PC-3 (cell line): ENCODE results near the gene JCAD. TPM values are rescaled to one million over a fixed set of nuclear protein-coding genes. Genes with fewer than 3 reads are reported as not detected.

Experiments used
- ATAC-seq: fragments of 200-7000 bp; cut with Tn5 transposase; 2 replicates; pipeline ENCODE4 v1.9.1; 2020; ENCODE audit warnings: mild to moderate bottlenecking, moderate library complexity
- BruUV-seq: library from RNA; stranded (reverse); fragments of 400-500 nt; replicated peaks from 2 replicates; lab custom pipeline; 2021; lab: Mats Ljungman, UMichigan
- CTCF ChIA-PET: fragments of 300-600 bp; sonication (Branson Sonifier 250); formaldehyde crosslinking; loops from one replicate; lab custom pipeline; 2022; ENCODE audit warnings: antibody characterized with exemption; lab: Charles Lee
- POLR2A ChIA-PET: fragments of 300-600 bp; sonication (Branson Sonifier 250); formaldehyde crosslinking; loops from one replicate; lab custom pipeline; 2022; ENCODE audit warnings: antibody characterized with exemption; ENCODE audit not compliant: unreplicated experiment; lab: Charles Lee
- DNase-seq: peaks from one replicate; pipeline ENCODE4 v3.0.0-alpha.2; 2015
- H2AFZ ChIP-seq: fragments of 300-600 bp; sonication (generic); 2 replicates; pipeline ENCODE4 v1.6.0; 2016; ENCODE audit warnings: antibody characterized with exemption, low read length
- H3F3A ChIP-seq: fragments of 300-600 bp; sonication (generic); one replicate; pipeline ENCODE4 v1.6.0; 2017; ENCODE audit warnings: antibody characterized with exemption, low read length, control low read depth, mild to moderate bottlenecking; ENCODE audit not compliant: unreplicated experiment
- H3K27ac ChIP-seq: fragments of 300-600 bp; sonication (generic); 2 replicates; pipeline ENCODE4 v1.5.1; 2016; ENCODE audit warnings: mild to moderate bottlenecking, low read length
- H3K27me3 ChIP-seq: fragments of 300-600 bp; sonication (generic); 2 replicates; pipeline ENCODE4 v1.6.1; 2016; ENCODE audit warnings: low read length, mixed read lengths
- H3K36me3 ChIP-seq: fragments of 300-600 bp; sonication (generic); 2 replicates; pipeline ENCODE4 v1.6.1; 2016; ENCODE audit warnings: low read depth, mixed run types, low read length, mixed read lengths
- H3K4me1 ChIP-seq: fragments of 300-600 bp; sonication (generic); 2 replicates; pipeline ENCODE4 v1.5.1; 2016; ENCODE audit warnings: low read length; ENCODE audit not compliant: insufficient read depth
- H3K4me2 ChIP-seq: fragments of 300-600 bp; sonication (generic); 2 replicates; pipeline ENCODE4 v1.6.0; 2016; ENCODE audit warnings: low read length
- H3K4me3 ChIP-seq: fragments of 300-600 bp; sonication (generic); 2 replicates; pipeline ENCODE4 v1.5.1; 2016; ENCODE audit warnings: mild to moderate bottlenecking, low read length, mixed read lengths
- H3K79me2 ChIP-seq: fragments of 300-600 bp; sonication (generic); 2 replicates; pipeline ENCODE4 v1.6.1; 2017; ENCODE audit warnings: low read length, mixed read lengths
- H3K9ac ChIP-seq: fragments of 300-600 bp; sonication (generic); 2 replicates; pipeline ENCODE4 v1.6.0; 2016; ENCODE audit warnings: mild to moderate bottlenecking, low read length
- H3K9me2 ChIP-seq: fragments of 300-600 bp; sonication (generic); replicated peaks from 2 replicates; pipeline ENCODE4 v1.6.1; 2016; ENCODE audit warnings: mixed run types, low read length, mixed read lengths
- H3K9me3 ChIP-seq: fragments of 300-600 bp; sonication (generic); 2 replicates; pipeline ENCODE4 v1.6.1; 2016; ENCODE audit warnings: low read length, mixed read lengths
- H4K20me1 ChIP-seq: fragments of 300-600 bp; sonication (generic); 2 replicates; pipeline ENCODE4 v1.6.1; 2016; ENCODE audit warnings: low read length, mixed read lengths
- EZH2 ChIP-seq: fragments of 300-600 bp; sonication (generic); IDR thresholded peaks from one replicate; pipeline ENCODE4 v1.6.1; 2017; ENCODE audit warnings: antibody characterized with exemption, mild to moderate bottlenecking, low read length; ENCODE audit not compliant: unreplicated experiment
- EZH2phosphoT487 ChIP-seq: fragments of 300-600 bp; sonication (generic); IDR thresholded peaks from 2 replicates; pipeline ENCODE4 v1.6.1; 2018; ENCODE audit warnings: mild to moderate bottlenecking, antibody characterized with exemption, low read length, borderline replicate concordance
- intact Hi-C: fragments of 100-400 bp; cut with micrococcal nuclease; formaldehyde crosslinking; loops from 2 replicates; pipeline ENCODE4 v1.9.0; 2023
- total RNA-seq: library from RNA; depleted of rRNA; stranded (reverse); fragments of >200 nt; gene quantifications from 2 replicates; pipeline ENCODE4 v1.2.3, GENCODE V29; 2014
- TF ChIP-seq, protein P1 (sequence below): fragments of 300-600 bp; sonication (generic); conservative IDR thresholded peaks from 2 replicates; pipeline ENCODE4 v1.5.1; 2017; ENCODE audit warnings: antibody characterized with exemption, low read depth, mild to moderate bottlenecking, low read length

JCAD gene
- total RNA-seq, 1 experiment from 2014 or later: 5.0 TPM

GRCh38 chr10:30034433-30035137 lies 24.8 kb downstream of the JCAD start:
- no peak overlapping the region for H3K27ac ChIP-seq
- no peaks in the 10 kb centered on the region for H4K20me1 ChIP-seq
- POLR2A ChIA-PET: no interaction called here
- H3K9ac ChIP-seq: no peak overlapping the region
- H3K4me2 ChIP-seq: no peak overlapping the region
- H3K79me2 ChIP-seq: no peaks in the 10 kb centered on the region
- BruUV-seq: no TSS peak
- no peak overlapping the region for H2AFZ ChIP-seq
- ATAC-seq (no peak), DNase-seq (no peak)
- no peaks in the 10 kb centered on the region for H3K27me3 ChIP-seq
- H3K9me3 ChIP-seq: no peaks in the 10 kb centered on the region
- no peaks in the 10 kb centered on the region for H3K36me3 ChIP-seq
- no peaks in the 10 kb centered on the region for H3K9me2 ChIP-seq
- H3K4me1 ChIP-seq: no peaks in the 10 kb centered on the region
- TF ChIP-seq EZH2 (no peak), EZH2phosphoT487 (no peak)
- TF ChIP-seq, protein P1, sequence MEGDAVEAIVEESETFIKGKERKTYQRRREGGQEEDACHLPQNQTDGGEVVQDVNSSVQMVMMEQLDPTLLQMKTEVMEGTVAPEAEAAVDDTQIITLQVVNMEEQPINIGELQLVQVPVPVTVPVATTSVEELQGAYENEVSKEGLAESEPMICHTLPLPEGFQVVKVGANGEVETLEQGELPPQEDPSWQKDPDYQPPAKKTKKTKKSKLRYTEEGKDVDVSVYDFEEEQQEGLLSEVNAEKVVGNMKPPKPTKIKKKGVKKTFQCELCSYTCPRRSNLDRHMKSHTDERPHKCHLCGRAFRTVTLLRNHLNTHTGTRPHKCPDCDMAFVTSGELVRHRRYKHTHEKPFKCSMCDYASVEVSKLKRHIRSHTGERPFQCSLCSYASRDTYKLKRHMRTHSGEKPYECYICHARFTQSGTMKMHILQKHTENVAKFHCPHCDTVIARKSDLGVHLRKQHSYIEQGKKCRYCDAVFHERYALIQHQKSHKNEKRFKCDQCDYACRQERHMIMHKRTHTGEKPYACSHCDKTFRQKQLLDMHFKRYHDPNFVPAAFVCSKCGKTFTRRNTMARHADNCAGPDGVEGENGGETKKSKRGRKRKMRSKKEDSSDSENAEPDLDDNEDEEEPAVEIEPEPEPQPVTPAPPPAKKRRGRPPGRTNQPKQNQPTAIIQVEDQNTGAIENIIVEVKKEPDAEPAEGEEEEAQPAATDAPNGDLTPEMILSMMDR: no peak
- H3K4me3 ChIP-seq: no peak overlapping the region
- H3F3A ChIP-seq: no peaks in the 10 kb centered on the region
- CTCF ChIA-PET: no interaction called here
- intact Hi-C loops: no loop called here

GRCh38 chr10:30032125-30032524 lies 27.3 kb downstream of the JCAD start:
- TF ChIP-seq EZH2phosphoT487 (no peak), EZH2 (no peak)
- TF ChIP-seq, protein P1: no peak
- ATAC-seq (no peak), DNase-seq (no peak)
- intact Hi-C loops: no loop called here
- H3K9me2 ChIP-seq: no peaks in the 10 kb centered on the region
- no peaks in the 10 kb centered on the region for H3K79me2 ChIP-seq
- no peaks in the 10 kb centered on the region for H4K20me1 ChIP-seq
- H3K36me3 ChIP-seq: no peaks in the 10 kb centered on the region
- ChIA-PET POLR2A (no interaction called here), CTCF (no interaction called here)
- H2AFZ ChIP-seq: no peak overlapping the region
- no peak overlapping the region for H3K4me3 ChIP-seq
- H3K4me1 ChIP-seq: no peaks in the 10 kb centered on the region
- no peak overlapping the region for H3K4me2 ChIP-seq
- H3K9ac ChIP-seq: no peak overlapping the region
- H3K9me3 ChIP-seq: no peaks in the 10 kb centered on the region
- H3K27me3 ChIP-seq: no peaks in the 10 kb centered on the region
- H3F3A ChIP-seq: no peaks in the 10 kb centered on the region
- H3K27ac ChIP-seq: no peak overlapping the region
- no TSS peak for BruUV-seq

- Histone ChIP-seq H3K27ac (no peak overlapping the region), H3K4me2 (no peak overlapping the region), H3K27me3 (no peaks in the 10 kb centered on the region), H3F3A (no peaks in the 10 kb centered on the region), H3K9me2 (no peaks in the 10 kb centered on the region), H3K4me1 (no peaks in the 10 kb centered on the region), H3K9me3 (no peaks in the 10 kb centered on the region), H2AFZ (no peak overlapping the region), H3K4me3 (no peak overlapping the region), H3K79me2 (no peaks in the 10 kb centered on the region), H3K36me3 (no peaks in the 10 kb centered on the region), H4K20me1 (no peaks in the 10 kb centered on the region), H3K9ac (no peak overlapping the region)
- CTCF ChIA-PET: no interaction called here
- DNase-seq: no peak
- intact Hi-C loops: no loop called here
- POLR2A ChIA-PET: no interaction called here
- no TSS peak for BruUV-seq
- no peak for TF ChIP-seq EZH2phosphoT487
- TF ChIP-seq, protein P1: no peak
- TF ChIP-seq EZH2: no peak
- no peak for ATAC-seq
Observed at GRCh38 chr10:30029872-30030256, 29.5 kb downstream of the JCAD start.
